AG09309 (cell line): ENCODE data around the gene PDE4D.
"Not testable (repeated sequence)": the region's sequence is repeated elsewhere in the genome, so short reads cannot be mapped to it uniquely, and the experiment has no call there.

Source experiments
- DNase-seq: peaks from one replicate; pipeline ENCODE4 v3.0.0-alpha.2; 2010; ENCODE audit warnings: low read depth
- H3K4me3 ChIP-seq: 2 replicates; pipeline ENCODE4 v1.5.1; 2011; ENCODE audit warnings: mild to moderate bottlenecking, low read depth, low read length, moderate library complexity; ENCODE audit not compliant: control insufficient read depth
- CTCF ChIP-seq: IDR thresholded peaks from 2 replicates; pipeline ENCODE4 v1.5.1; 2011; ENCODE audit warnings: mild to moderate bottlenecking, low read depth, low read length, inconsistent platforms; ENCODE audit not compliant: insufficient read depth, control insufficient read depth; ENCODE audit errors: missing control alignments

PDE4D gene

GRCh38 chr5:59583151-59583809 lies 310.2 kb downstream of the PDE4D start:
- DNase-seq, result no peak
- no peak overlapping the region for H3K4me3 ChIP-seq
- TF ChIP-seq CTCF, result no peak

GRCh38 chr5:59582746-59583145 lies 310.8 kb downstream of the PDE4D start:
- no peak overlapping the region for H3K4me3 ChIP-seq
- no peak for DNase-seq
- TF ChIP-seq CTCF, result no peak

GRCh38 chr5:59579824-59580167 lies 313.7 kb downstream of the PDE4D start:
- DNase-seq, result no peak
- H3K4me3 ChIP-seq, result no peak overlapping the region
- no peak for TF ChIP-seq CTCF

GRCh38 chr5:59579101-59579823 lies 314.3 kb downstream of the PDE4D start:
- DNase-seq, result no peak
- TF ChIP-seq CTCF, result no peak
- no peak overlapping the region for H3K4me3 ChIP-seq

- TF ChIP-seq CTCF, result no peak
- H3K4me3 ChIP-seq, result no peak overlapping the region
- DNase-seq, result no peak
These were observed 316.0 kb downstream of the PDE4D start for GRCh38 chr5:59577485-59577884.

- DNase-seq, result no peak
- H3K4me3 ChIP-seq, result no peak overlapping the region
- TF ChIP-seq CTCF, result no peak
These were observed 317.7 kb downstream of the PDE4D start for GRCh38 chr5:59575648-59576445.

- not testable (repeated sequence) for H3K4me3 ChIP-seq, DNase-seq
These were observed 320.0 kb downstream of the PDE4D start for GRCh38 chr5:59573509-59573908.
